TTC549 (cell line): ENCODE data around the gene SMAD3.

Source experiments
- FAIRE-seq: peaks from 2 replicates; lab custom pipeline; 2012; peaks lifted over from hg19 to GRCh38; lab: Jason Lieb, UNC

The SMAD3 gene

GRCh38 chr15:67036775-67037555 lies 28.4 kb upstream of the SMAD3 start:
- FAIRE-seq = no peak

GRCh38 chr15:67037694-67038093 lies 27.7 kb upstream of the SMAD3 start:
- no peak for FAIRE-seq

DNA sequence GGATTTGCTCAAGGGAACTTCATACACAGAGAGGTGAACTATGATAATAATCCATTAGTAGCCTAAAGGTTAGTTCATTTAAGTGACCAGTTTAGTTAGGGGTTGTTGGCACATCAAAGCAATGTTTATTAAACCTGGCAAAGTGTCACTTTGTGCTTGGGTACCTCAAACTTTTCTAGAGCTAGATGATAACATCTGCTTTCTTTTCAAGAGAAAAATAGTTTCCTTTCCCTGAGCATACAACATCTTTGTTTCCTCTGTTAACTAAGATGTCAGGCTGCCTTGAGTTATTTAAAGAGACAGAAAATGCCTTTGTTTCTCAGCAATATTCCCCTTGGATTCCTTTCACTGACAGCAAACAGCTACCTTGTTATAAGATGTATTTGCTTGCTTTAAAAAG lies 26.7 kb upstream of the SMAD3 start:
- no peak for FAIRE-seq

DNA sequence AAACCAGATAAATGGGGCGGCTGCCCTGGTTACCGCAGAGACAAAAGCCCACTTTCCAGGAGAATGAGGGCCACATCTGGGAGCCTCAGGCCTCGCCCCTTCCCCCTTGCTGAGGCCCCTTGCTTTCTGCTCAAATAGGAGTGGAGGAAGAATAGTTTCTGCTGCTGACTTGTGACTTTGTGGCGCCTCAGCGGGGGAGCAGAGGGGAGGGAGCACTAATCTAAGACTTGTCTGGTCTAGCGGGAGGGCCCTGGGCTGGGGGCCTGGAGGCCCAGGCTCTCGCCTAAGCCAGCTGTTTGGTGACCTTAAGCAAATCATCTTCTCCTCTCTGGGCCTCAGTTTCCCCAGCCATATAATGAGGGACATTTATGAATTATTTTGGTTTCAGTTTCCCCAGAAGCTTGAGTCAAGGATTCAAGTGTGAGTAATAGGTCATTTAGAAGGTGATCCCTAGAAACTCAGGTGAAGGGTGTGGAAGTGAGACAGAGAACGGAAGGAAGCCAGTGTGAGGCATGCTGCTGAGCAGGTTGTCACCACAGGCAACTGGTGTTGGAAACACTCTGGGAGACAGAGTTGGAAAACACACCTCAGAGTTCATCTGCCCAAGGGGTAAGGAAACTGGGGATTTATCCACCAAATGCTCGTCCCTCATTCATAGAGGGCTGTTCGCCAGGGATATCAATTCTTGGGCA lies 25.9 kb upstream of the SMAD3 start:
- no peak for FAIRE-seq

DNA sequence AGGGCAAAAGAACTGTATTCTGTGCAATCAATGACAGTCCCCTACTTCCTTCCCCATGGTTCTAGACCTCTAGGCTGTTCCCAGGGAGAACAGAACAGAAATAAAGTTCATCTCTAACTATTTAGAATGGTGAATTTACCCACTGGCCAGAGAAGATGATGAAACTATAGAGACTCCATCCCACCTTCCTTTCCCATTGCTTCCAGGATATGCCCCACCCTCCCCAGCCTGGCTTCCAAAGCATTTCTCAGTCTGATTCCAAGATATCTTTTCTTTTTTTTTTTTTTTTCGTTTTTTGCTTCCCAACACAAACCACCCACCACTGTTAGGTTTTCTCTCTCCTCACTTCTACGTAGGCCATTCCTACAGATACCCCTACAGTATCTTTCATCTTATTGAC lies 25.1 kb upstream of the SMAD3 start:
- no peak for FAIRE-seq

GRCh38 chr15:67042551-67043142 lies 22.8 kb upstream of the SMAD3 start:
- no peak for FAIRE-seq

DNA sequence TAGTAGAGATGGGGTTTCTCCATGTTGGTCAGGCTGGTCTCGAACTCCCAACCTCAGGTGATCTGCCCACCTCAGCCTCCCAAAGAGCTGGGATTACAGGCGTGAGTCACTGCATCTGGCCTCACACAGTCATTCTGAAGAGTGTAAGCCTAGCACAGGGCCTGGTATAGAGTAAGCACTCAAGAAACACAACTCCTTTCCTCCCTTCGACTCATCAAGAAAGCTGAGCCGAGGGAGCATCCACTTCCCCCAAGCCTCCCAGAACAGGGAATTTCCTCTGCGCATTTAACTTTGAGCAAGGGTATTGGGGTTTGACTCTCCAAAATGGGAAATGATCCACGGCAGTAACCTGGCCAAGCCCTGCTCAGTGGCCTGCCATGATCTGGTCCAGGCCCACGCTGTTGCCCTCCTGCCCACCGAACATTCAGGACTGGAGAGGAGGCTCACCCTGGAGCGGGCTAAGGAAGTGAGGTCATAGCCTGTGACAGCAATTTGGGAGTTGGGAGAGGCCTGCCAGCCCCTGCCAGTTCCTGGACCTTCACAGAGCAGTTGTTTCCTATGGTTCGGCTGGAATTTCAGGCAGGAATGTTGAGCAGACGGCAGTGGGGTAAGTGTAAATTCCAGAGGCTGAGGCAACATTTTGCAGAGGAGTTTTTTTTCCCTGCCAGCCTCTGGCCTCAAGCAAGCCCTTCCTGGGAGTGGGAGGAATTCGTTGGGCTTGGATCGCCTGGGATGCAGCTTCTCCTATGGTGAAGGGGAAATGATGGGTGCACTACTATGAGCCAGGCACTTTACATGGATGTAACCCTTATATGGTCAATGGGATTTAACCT lies 21.2 kb upstream of the SMAD3 start:
- FAIRE-seq = no peak

GRCh38 chr15:67047149-67047661 lies 18.2 kb upstream of the SMAD3 start:
- FAIRE-seq = no peak

DNA sequence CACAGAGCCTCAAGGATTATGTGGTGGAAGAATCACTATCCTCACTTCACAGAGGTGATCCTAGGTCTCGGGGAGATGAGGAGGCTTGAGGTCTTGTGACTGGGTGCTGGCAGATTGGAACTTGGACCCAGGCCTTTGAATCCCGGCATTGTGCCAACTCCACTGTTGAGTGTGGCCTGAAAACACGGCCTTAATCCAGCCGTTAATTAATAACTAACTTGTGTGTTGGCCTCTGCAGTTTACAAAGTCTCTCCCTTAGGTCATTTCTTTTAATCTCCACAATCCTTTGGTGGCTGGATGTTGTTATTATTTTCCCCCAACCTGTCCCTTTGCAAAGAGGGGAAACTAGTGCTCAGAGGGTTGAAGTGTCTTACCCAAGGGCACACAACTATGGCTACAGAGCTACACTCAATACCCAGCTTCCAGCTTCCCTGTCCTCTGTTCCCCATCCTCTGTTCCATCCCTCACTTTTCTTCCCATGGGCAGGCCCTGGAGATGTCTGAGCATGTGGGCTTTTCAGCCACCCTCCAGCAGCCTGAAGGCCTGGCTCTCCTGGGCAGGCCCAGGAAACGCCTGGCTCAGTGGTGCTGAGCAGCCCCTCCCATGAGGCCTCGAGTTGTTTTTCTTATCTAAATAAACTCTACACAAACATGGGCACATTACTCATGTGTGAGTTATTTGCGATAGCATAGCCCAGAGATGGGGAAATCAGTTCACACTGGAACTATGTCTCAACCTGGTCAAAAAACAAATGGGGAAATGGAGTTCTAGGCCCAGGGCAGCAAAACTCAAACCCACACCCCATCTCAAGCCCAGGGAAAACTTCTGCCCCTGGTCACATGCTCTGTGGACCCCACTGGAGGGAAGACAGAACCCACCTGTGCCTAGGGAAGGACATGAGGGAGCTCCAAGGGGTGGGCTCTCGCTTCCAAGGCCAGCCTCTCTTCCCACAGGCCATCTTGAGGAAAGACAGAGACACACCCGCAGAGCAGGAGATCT lies 16.8 kb upstream of the SMAD3 start:
- no peak for FAIRE-seq

DNA sequence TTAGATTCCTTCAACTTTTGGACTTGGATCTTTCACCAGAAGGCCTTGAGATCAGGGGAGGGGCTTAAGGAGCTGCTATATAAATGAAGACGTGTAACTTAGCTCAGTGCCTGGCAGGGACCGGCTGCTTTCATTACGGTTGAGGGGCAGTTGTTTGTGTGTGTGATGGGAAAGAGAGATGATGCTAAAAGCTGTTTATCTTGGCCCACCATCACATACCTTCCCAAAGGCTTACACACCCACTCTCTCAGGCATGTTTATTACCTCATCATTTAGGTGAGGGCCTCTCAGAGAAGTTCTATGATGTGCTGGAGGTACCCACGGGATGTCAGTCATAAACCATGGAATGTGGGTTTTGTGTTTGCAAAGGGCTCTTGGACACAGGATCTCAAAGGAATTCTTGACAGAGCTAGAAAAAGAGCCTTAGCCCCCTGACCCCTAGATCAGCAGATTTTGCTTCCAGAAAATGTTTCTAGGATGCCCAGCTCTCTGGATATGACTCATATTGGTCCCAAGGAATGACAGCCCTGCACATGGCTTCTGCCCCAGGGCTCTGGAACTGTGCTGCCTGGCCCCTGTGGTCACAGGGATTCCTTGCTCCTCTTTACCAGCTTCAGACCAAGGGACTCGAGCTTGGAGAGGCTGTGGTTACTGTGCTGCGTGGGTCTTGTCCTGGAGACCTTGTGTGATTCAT lies 15.9 kb upstream of the SMAD3 start:
- no peak for FAIRE-seq

GRCh38 chr15:67050062-67050461 lies 15.3 kb upstream of the SMAD3 start:
- no peak for FAIRE-seq

GRCh38 chr15:67050522-67051087 lies 14.8 kb upstream of the SMAD3 start:
- no peak for FAIRE-seq

DNA sequence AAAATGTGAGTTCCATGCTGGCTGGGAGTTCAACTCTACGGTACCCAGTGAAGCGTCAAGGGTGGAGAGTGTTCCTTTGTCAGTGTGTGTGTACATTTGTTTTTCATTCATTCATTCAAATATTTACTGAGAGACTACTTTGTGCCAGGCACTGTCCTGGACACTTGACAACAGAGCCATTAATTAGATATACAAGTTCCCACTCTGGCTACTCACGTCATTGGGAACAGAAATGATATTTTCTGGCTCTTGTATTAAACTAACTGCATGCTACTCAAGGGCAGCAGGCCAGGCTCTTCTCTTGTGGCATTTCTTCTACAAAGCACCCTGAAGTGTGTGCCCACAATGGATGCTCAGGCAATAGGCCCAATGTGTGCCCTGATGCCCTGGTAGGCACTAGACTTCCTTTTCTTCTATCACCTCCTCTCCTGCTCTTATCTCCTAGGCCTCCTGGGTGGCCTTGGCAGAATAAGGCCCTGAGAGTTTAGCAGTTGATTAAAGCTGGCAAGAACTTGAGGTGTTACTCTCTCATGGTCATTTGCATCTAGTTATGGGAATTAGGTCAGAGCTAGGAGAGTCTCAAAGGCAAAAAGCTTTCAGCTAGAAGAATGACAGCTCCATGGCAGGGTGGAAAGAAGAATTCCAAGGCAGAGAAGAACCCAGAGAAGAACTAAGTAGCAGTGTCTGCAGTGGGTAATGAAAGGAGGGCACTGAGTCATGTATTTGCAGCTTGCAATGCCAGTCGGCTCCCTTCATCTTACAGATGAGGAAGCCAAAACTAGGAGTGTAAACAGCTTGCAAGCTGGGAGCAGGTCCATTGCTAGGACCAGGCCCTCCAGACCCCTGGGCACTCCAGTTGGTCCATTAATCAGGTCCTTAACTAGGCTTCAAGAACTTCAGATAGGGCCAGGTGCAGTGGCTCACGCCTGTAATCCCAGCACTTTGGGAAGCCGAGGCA lies 14.0 kb upstream of the SMAD3 start:
- no peak for FAIRE-seq

DNA sequence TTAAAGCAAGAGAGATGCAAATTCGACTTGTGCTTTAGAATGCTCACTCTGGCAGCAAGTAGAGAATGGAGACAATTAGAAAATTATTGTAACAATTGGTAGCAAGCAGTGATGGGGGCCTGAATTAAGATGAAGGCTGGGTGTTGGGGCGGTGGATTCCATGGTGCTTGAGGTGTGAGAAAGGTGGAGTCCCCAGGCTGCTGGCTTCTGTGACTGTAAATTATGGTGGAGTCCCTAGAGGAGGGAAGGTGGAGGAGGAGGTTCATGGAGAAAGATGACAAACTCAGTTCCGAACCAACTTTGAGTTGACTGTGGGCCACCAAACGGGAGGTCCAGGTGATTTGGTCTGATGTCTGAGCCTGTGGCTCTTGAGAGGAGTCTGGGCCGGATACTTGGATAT lies 10.7 kb upstream of the SMAD3 start:
- no peak for FAIRE-seq

- no peak for FAIRE-seq
These were observed 6.3 kb upstream of the SMAD3 start for GRCh38 chr15:67059127-67059553.

GRCh38 chr15:67061811-67062368 lies 3.5 kb upstream of the SMAD3 start:
- no peak for FAIRE-seq

GRCh38 chr15:67062369-67062985 lies 2.9 kb upstream of the SMAD3 start:
- FAIRE-seq = no peak
